Measurements from ENCODE around the gene FARP1.

FARP1 gene

DNA sequence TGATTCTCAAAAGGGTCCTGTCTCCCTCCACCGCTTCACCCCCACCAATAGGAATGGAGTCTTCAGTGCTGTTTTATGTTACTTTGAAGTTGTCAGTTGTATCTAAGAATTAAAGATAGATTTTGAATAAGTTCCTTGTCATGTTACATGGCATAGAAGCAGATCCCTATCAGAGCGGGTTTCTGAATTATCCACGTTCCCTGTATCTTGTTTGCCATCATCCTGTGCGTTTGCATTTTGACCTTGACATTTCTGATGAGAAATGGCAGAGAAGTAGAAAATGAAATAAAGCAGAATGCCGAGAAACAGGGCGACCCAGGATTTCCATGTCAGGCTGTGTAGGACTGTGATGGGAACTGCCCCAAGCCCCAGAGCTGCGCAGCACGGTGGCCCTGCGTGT, 154.9 kb downstream of the FARP1 start:
- Histone ChIP-seq H3K27me3 (no peaks in the 10 kb centered on the region), H3K36me3 (no peaks in the 10 kb centered on the region), H3K4me3 (no peak overlapping the region), H3K9me3 (no peaks in the 10 kb centered on the region), H3K4me2 (no peak overlapping the region), H4K20me1 (no peaks in the 10 kb centered on the region), H3K9ac (no peak overlapping the region), H3K4me1 (peaks cover 15% of the 10 kb centered on the region; the same call in 1 of the 2 replicates), H3K27ac (no peak overlapping the region)
- TF ChIP-seq Cebpa-rat (IDR thresholded peaks at IDR 0.05) = no peak

DNA sequence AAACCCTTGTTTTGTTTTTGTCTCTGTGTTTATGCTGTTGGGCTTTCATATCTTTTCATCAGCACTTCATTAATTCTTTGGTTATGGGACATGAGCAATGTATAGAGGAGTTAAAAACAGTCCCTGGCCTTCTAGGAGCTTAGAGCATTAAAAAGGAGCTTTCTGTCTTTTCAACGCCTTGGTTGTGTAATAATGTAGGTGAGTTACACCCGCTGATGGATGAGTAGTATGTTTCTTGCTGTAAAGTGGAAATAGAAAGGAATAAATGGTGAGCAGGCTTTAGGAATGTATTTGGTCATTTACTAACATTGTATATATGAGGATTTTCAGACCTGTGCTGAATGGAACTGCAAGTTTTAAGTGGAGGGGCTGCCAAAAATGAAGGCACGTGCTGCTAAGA, 155.7 kb downstream of the FARP1 start:
- no peaks in the 10 kb centered on the region for H4K20me1 ChIP-seq
- no peak overlapping the region for H3K4me2 ChIP-seq
- no peak overlapping the region for H3K9ac ChIP-seq
- TF ChIP-seq Cebpa-rat (IDR thresholded peaks at IDR 0.05) = no peak
- peaks cover 17% of the 10 kb centered on the region; the same call in 1 of the 2 replicates for H3K4me1 ChIP-seq
- no peak overlapping the region for H3K27ac ChIP-seq
- no peaks in the 10 kb centered on the region for H3K9me3 ChIP-seq
- H3K4me3 ChIP-seq = no peak overlapping the region
- no peaks in the 10 kb centered on the region for H3K27me3 ChIP-seq
- no peaks in the 10 kb centered on the region for H3K36me3 ChIP-seq

- H3K4me2 ChIP-seq = no peak overlapping the region
- H3K27me3 ChIP-seq = no peaks in the 10 kb centered on the region
- TF ChIP-seq Cebpa-rat (IDR thresholded peaks at IDR 0.05) = no peak
- H3K9me3 ChIP-seq = no peaks in the 10 kb centered on the region
- no peak overlapping the region for H3K9ac ChIP-seq
- no peaks in the 10 kb centered on the region for H3K36me3 ChIP-seq
- H3K4me3 ChIP-seq = no peak overlapping the region
- no peaks in the 10 kb centered on the region for H4K20me1 ChIP-seq
- no peak overlapping the region for H3K27ac ChIP-seq
- H3K4me1 ChIP-seq = peaks cover 17% of the 10 kb centered on the region; the same call in 1 of the 2 replicates
These were observed 156.5 kb downstream of the FARP1 start for GRCh38 chr13:98299235-98299965.

GRCh38 chr13:98299966-98300350, 157.1 kb downstream of the FARP1 start:
- Histone ChIP-seq H4K20me1 (no peaks in the 10 kb centered on the region), H3K9ac (no peak overlapping the region), H3K4me3 (no peak overlapping the region), H3K27ac (no peak overlapping the region), H3K4me1 (peaks cover 17% of the 10 kb centered on the region; the same call in 1 of the 2 replicates), H3K4me2 (no peak overlapping the region), H3K9me3 (no peaks in the 10 kb centered on the region), H3K36me3 (no peaks in the 10 kb centered on the region), H3K27me3 (no peaks in the 10 kb centered on the region)
- no peak for TF ChIP-seq Cebpa-rat (IDR thresholded peaks at IDR 0.05)

DNA sequence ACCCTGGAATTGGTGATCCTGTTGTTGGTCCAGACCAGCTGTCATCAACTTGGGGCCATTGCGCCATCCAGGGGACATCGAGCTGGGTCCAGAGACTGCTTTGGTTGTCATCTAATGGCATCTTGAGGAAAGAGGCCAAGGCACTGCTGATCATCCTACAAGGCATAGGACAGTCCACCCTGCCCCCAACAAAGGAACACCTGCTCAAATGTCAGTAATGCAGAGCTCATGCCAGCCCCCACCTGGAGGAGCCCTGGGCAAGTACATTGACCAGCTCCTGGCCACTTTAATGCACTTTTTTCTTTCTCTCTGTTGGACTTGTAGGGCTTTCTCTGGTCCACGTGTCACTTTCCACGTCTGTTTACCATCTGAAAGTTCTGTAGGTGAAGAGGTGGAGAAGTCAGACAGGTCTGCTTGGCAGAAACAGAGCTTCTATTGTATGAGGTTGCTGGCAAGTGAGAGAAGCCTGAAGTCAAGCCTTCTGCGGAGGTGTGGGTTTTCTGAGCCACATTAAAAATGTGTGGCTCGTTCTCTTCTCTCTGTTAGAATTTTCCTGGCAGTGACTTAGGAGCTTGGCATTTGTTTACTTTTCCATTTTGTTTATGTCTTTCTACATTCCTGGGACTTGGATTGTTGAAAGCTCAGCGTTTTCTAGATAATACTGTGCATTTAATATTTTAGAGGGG, 158.2 kb downstream of the FARP1 start:
- Histone ChIP-seq H3K4me1 (peaks cover 24% of the 10 kb centered on the region), H3K27me3 (no peaks in the 10 kb centered on the region), H3K9me3 (peaks cover 7% of the 10 kb centered on the region; the same call in 1 of the 2 replicates), H3K4me2 (no peak overlapping the region), H4K20me1 (no peaks in the 10 kb centered on the region), H3K36me3 (no peaks in the 10 kb centered on the region), H3K27ac (no peak overlapping the region), H3K4me3 (no peak overlapping the region), H3K9ac (no peak overlapping the region)
- TF ChIP-seq Cebpa-rat (IDR thresholded peaks at IDR 0.05) = no peak

DNA sequence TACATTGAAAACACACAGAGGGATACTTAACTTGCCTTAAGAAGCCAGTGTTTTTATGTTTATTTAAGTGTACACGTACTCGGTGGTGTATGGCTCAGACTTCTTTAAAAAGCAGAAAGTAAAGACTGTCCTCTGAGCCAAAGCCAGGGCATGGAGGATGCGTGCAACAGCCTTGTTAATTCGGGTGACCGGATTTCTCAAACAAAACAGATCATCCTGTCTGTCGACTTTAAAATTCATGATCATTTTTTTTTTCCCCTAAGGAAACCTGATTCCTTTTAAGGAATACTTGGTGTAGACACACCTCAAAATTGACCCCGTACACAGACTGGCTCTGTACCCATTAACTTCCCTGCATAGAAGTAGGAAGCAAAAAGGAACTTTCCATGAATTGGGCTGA, 158.8 kb downstream of the FARP1 start:
- no peak for TF ChIP-seq Cebpa-rat (IDR thresholded peaks at IDR 0.05)
- Histone ChIP-seq H3K4me2 (no peak overlapping the region), H3K9me3 (peaks cover 7% of the 10 kb centered on the region; the same call in 1 of the 2 replicates), H3K27me3 (no peaks in the 10 kb centered on the region), H3K36me3 (no peaks in the 10 kb centered on the region), H4K20me1 (no peaks in the 10 kb centered on the region), H3K4me3 (no peak overlapping the region), H3K9ac (no peak overlapping the region), H3K4me1 (peaks cover 30% of the 10 kb centered on the region), H3K27ac (no peak overlapping the region)

DNA sequence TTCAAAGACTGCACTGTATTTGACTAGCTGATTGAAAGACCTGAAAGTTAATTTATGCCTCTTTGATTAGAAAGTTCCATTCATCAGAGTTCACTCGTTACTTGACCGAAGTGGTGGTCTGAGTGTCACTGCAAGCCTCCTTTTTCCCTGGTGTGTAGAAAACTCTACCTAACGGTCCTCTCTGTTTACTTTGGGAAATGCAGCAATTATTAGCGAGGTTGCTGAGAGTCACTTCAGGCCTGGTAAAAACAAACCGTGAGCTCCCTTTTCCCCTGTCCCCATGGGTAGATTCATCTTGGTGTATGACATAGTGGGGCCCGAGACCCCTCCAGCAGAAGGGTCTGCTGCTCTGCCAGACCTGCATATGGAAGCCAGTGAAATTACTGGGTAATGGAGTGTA, 161.0 kb downstream of the FARP1 start:
- Histone ChIP-seq H3K9ac (no peak overlapping the region), H3K36me3 (no peaks in the 10 kb centered on the region), H3K9me3 (peaks cover 7% of the 10 kb centered on the region; the same call in 1 of the 2 replicates), H3K27me3 (no peaks in the 10 kb centered on the region), H3K4me1 (peaks cover 51% of the 10 kb centered on the region), H3K4me3 (no peak overlapping the region), H3K27ac (no peak overlapping the region), H3K4me2 (no peak overlapping the region), H4K20me1 (no peaks in the 10 kb centered on the region)
- no peak for TF ChIP-seq Cebpa-rat (IDR thresholded peaks at IDR 0.05)

DNA sequence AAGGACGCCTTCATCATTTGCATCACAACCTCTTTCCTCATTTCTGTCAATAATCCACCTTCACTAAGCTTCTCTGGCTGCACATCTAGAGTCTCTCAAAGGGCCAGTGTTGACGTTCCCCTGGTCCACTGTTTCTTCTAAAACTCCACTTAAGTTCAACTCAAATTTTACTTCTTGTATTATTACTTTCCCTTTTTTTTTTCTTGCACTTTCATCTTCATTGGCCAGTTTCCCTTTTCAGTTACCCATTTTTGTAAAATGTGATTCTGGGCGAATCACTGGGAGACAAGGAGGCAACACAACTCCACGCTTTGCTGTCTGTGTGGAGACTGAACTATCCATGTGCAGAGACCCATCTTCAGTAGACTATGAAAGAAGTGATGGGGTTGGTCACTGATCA, 162.8 kb downstream of the FARP1 start:
- peak overlapping the region; percentile 74 for H3K4me2 ChIP-seq
- no peak overlapping the region for H3K9ac ChIP-seq
- no peak overlapping the region for H3K4me3 ChIP-seq
- peaks cover 7% of the 10 kb centered on the region; the same call in 1 of the 2 replicates for H3K9me3 ChIP-seq
- H3K4me1 ChIP-seq = peaks cover 60% of the 10 kb centered on the region
- no peaks in the 10 kb centered on the region for H3K36me3 ChIP-seq
- H4K20me1 ChIP-seq = no peaks in the 10 kb centered on the region
- TF ChIP-seq Cebpa-rat (IDR thresholded peaks at IDR 0.05) = no peak
- no peak overlapping the region for H3K27ac ChIP-seq
- H3K27me3 ChIP-seq = no peaks in the 10 kb centered on the region

DNA sequence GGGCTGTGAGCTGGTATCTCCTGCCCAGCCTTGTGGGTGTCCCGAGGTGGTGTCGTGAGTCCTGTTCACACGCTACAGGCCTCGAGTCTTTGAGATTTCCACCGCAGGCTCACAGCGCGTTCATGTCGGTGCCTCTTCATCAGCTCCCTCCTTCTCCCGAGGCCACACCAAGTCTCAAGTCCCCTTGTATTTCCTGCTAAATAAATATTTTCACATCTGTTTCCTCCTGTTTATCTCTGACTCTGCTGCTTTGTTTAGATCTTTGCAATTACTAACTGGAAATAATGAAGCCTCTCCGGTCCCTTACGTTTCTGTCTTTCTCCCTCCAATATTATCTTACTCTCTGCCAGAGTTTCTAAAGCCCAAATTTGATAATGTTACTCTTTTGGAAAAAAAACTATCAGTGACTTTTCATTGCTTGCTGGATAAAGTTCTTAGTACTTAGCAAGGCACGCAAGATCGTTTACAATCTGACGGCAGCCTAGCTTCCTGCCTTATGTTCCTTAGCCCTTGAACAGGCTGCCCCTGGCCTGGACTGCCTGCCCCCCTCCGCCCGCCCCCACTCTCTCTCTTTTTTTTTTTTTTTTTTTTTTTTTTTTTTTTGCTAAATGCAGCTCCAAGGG, 164.7 kb downstream of the FARP1 start:
- peaks cover 75% of the 10 kb centered on the region for H3K4me1 ChIP-seq
- H3K9ac ChIP-seq = peak overlapping the region; percentile 17
- no peaks in the 10 kb centered on the region for H4K20me1 ChIP-seq
- peak overlapping the region; percentile 74 for H3K4me2 ChIP-seq
- H3K27me3 ChIP-seq = no peaks in the 10 kb centered on the region
- peak overlapping the region; percentile 22; the same call in 1 of the 2 replicates for H3K4me3 ChIP-seq
- H3K27ac ChIP-seq = peak overlapping the region; percentile 76
- no peaks in the 10 kb centered on the region for H3K36me3 ChIP-seq
- TF ChIP-seq Cebpa-rat (IDR thresholded peaks at IDR 0.05) = no peak
- H3K9me3 ChIP-seq = peaks cover 7% of the 10 kb centered on the region; the same call in 1 of the 2 replicates
